Measurements from ENCODE around the gene ARSJ.

Gene ARSJ

DNA sequence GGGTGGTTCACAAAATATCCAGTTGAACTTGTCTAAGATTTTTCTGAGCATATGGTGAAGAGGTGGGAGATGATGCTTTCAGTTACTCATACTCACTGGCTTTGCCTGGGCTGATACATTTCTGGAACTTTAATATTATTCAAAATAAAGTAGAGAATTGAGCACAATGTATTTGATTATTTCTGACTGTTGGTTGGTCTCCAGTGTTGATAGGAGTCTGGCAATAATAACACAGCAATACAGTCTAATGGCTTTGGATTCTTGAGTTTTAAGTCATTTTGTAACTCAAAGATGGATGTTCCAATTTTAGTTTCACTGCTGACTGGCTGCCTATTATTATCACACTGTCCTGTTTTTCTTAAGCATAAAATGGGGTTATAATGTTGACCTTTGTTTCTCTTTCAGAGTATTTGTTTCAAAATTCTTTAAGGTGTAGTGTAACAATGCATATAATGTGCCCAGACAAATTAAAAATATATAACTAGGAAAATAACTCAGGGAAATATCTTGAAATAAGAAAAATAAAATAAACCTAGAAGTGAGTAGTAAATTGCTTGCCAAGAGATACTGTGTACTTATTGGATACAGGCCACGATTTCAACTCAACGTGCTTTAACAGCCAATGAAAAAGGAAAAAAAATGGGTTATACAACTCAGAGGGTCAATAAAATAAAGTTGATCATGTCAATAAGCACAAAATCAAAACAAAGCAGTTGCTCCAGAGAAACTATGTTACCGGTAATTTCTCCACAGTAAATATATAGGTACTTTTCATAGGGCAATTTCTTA is 99.0 kb downstream of the ARSJ start:
- Mint-ChIP-seq H3K4me1 (peaks cover 4% of the 10 kb centered on the region), H3K9me3 (no peaks in the 10 kb centered on the region), H3K27ac (no peak overlapping the region), H3K36me3 (ENCODE audit: low read depth) (peaks cover 3% of the 10 kb centered on the region), H3K27me3 (no peaks in the 10 kb centered on the region), H3K4me3 (no peak overlapping the region)
- ATAC-seq (no peak), DNase-seq (no peak)

DNA sequence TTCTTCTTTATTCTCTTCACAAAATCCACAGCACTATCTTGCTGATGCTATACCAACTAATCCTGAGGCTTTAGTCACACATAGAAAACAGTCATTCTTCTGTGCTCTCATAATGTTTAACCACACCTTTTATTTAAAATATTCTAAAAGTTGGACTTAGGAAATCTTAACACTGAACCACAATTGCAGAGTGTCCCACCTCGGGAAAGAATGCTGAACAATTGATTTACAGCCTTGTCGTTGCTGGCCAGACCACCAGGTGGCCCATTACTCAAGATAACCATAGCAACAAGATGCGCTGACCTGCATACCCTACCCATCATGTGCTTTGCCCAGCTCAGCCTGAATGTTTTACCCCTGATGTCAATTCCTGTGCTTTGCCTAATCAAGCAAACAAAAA is 100.8 kb downstream of the ARSJ start:
- H3K27me3 Mint-ChIP-seq: no peaks in the 10 kb centered on the region
- H3K4me3 Mint-ChIP-seq: no peak overlapping the region
- no peaks in the 10 kb centered on the region for H3K9me3 Mint-ChIP-seq
- no peak overlapping the region for H3K27ac Mint-ChIP-seq
- peaks cover 6% of the 10 kb centered on the region for H3K4me1 Mint-ChIP-seq
- no peak for DNase-seq
- H3K36me3 Mint-ChIP-seq (ENCODE audit: low read depth): no peaks in the 10 kb centered on the region
- peak; percentile 28 for ATAC-seq

DNA sequence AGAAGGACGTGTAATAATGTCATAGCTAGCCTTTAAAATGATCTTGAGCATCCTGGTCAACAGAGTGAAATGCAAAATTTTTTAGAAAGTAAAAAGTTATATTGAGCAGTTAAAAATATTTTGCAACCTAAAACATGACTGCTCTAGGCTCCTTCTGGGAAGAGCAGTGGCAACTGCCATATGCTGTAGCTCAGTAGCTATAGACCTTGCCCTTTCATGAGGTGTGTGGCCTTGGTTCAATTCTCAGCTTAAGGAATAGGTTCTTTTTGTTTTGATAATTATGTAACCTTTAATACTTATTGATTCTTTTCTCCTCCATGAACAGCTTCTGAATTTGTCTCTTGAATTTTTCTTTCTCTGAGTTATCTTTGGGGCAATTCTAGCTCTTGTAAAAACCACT is 105.0 kb downstream of the ARSJ start:
- H3K4me3 Mint-ChIP-seq: no peak overlapping the region
- no peak for ATAC-seq

DNA sequence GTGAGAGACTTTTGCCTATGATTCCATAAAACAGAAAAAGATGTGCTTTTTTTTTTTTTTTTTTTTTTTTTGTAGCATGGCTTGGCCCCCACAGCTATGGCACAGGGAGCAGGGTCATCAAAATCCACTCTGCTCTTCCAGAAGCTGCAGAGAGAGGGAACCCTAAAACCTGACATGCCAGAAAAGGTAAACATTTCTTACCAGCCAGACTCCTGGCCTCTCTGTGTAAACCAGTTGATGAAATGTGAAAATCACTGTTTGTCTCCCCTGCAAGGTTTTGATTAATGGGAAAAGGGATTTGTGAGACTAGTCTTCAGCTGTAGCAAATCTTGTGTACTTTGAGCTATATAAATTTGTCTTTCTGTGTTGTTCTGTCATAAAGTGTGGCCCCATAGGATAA is 105.9 kb downstream of the ARSJ start:
- ATAC-seq (no peak), DNase-seq (no peak)
- peaks cover 11% of the 10 kb centered on the region for H3K9me3 Mint-ChIP-seq
- H3K36me3 Mint-ChIP-seq (ENCODE audit: low read depth): peaks cover 10% of the 10 kb centered on the region
- H3K27ac Mint-ChIP-seq: no peak overlapping the region
- H3K27me3 Mint-ChIP-seq: peaks cover 2% of the 10 kb centered on the region
- H3K4me1 Mint-ChIP-seq: peaks cover 28% of the 10 kb centered on the region
- no peak overlapping the region for H3K4me3 Mint-ChIP-seq

More for the DNA sequence above, 105.0 kb downstream of the ARSJ start:
- H3K27ac Mint-ChIP-seq: no peak overlapping the region
- DNase-seq: no peak
- peaks cover 2% of the 10 kb centered on the region for H3K27me3 Mint-ChIP-seq
- H3K9me3 Mint-ChIP-seq: peaks cover 6% of the 10 kb centered on the region
- peaks cover 8% of the 10 kb centered on the region for H3K36me3 Mint-ChIP-seq (ENCODE audit: low read depth)
- peaks cover 23% of the 10 kb centered on the region for H3K4me1 Mint-ChIP-seq

DNA sequence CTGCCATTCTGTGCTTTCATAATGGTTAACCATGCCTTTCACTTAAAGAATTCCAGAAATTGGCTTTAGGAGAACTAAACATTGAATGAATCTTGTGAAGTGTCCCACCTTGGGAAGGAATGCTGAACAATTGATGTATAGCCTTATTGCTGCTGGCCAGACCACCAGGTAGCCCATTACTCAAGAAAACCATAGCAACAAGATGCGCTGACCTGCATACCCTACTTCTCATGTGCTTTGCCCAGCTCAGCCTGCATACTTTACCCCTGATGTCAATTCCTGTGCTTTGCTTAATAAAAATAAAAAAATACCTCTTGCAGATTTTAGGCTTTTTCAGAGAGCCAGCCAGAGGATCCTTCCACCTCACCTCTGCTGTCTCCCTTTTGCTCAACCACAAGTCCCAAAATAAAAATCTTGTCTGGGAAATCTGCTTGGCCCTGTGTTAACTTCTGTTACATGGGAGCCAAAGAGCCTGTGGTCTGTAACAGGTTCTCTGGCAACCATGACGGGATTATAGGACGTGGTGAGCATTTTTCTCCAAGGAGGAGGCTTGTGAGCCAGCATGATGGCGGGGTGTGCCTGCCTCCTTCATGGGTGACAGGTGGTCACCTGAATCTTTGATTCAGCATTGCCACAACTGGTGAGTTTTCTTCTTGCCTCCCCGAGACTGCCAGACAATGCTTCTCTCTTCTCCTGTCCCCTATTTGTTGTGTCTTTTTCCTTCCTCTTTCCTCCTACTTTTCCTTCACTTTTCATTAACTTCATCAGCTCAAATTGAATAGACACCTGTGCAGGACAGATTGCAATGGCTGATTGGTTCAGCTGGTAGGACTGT is 106.8 kb downstream of the ARSJ start:
- Mint-ChIP-seq H3K36me3 (ENCODE audit: low read depth) (peaks cover 10% of the 10 kb centered on the region), H3K4me3 (no peak overlapping the region), H3K27me3 (peaks cover 2% of the 10 kb centered on the region), H3K9me3 (peaks cover 12% of the 10 kb centered on the region), H3K4me1 (peaks cover 28% of the 10 kb centered on the region), H3K27ac (no peak overlapping the region)
- ATAC-seq: no peak
- no peak for DNase-seq

DNA sequence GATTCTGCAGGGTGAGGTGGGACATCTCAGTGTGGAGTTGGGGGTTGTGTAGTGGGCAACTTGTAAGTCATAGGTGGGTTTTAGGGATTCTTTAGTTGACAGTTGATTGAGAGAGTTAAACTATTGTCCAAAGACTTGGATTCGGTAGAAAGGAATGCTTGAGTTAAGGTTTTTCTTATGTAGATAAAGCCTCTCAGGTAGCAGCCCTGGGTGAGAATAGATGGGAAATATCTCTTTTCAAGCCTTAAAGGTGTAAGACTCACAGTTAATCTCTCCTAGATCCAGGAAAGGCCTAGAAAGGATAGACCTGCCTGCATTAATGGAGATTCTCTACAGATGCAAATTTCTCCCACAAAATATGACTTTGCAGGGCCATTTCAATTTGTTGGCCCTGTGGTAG is 108.4 kb downstream of the ARSJ start:
- DNase-seq (no peak), ATAC-seq (no peak)
- peaks cover 28% of the 10 kb centered on the region for H3K4me1 Mint-ChIP-seq
- H3K27ac Mint-ChIP-seq: no peak overlapping the region
- peaks cover 2% of the 10 kb centered on the region for H3K27me3 Mint-ChIP-seq
- no peak overlapping the region for H3K4me3 Mint-ChIP-seq
- peaks cover 10% of the 10 kb centered on the region for H3K36me3 Mint-ChIP-seq (ENCODE audit: low read depth)
- H3K9me3 Mint-ChIP-seq: peaks cover 12% of the 10 kb centered on the region

DNA sequence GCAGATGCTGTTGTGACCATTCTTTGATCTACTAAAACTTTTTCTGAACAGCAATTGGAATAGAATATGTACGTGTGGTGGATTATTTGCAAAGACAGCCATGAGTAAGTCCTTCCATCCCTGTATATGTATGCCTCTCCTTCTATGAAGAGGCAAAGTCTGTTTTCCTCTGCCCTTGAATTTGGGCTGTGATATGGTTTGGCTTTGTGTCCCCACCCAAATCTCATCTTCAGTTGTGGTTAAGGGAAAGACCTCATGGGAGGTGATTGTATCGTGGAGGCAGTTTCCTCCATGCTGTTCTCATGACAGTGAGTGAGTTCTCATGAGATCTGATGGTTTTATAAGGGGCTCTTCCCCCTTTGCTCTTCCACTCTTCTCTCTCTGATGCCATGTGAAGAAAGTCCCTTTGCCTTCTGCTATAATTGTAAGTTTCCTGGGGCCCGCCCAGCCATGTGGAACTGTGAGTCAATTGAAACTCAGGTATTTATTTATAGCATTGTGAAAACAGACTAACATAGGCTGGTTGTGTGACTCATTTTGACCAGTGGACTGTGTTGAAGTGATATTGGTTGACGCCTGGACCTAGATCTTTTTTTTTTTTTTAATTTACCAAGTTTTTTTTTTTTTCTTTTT is 109.6 kb downstream of the ARSJ start:
- Mint-ChIP-seq H3K36me3 (ENCODE audit: low read depth) (peaks cover 10% of the 10 kb centered on the region), H3K9me3 (peaks cover 12% of the 10 kb centered on the region), H3K27me3 (peaks cover 2% of the 10 kb centered on the region), H3K4me3 (peak overlapping the region; percentile 2), H3K27ac (peak overlapping the region; percentile 92), H3K4me1 (peaks cover 28% of the 10 kb centered on the region)
- peak; percentile 95 for ATAC-seq
- peak; percentile 58 for DNase-seq

DNA sequence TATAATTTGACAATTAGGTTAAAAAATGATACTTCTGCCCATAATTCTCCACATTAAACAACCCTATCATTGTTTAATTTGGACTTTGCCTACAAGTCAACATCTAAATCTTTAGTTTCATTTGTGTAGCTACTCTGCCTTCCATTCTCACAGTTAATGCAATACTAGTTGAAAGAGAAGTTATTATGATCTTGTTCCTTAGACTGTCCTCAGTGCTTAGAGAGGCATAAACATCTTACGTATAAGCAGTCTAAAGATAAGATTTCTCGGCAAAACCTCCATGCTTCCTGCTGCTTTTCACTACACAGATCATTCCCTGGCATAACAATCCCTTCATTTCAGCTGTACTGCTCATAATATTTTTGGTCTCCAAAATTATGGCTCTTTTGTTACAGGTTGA is 112.8 kb downstream of the ARSJ start:
- H3K4me1 Mint-ChIP-seq: peaks cover 20% of the 10 kb centered on the region
- no peak overlapping the region for H3K4me3 Mint-ChIP-seq
- ATAC-seq: no peak
- peaks cover 10% of the 10 kb centered on the region for H3K36me3 Mint-ChIP-seq (ENCODE audit: low read depth)
- H3K27me3 Mint-ChIP-seq: no peaks in the 10 kb centered on the region
- H3K9me3 Mint-ChIP-seq: peaks cover 12% of the 10 kb centered on the region
- no peak for DNase-seq
- no peak overlapping the region for H3K27ac Mint-ChIP-seq

DNA sequence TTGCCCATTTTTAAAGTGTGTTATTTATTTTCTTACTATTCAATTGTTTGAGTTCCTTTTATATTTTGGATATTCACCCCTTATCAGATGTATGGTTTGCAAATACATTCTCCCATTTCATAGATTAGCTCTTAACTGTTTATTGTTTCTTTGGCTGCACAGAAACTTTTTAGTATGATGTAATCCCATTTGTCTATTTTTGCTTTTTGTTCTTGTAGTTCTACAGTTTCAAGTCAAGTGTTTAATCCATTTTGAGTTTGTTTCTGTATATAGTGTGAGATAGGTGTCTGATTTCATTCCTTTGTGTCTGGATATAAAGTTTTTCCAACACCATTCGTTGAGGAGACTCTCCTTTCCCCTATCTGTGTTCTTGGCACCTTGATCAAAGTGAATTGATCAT is 120.5 kb downstream of the ARSJ start:
- Mint-ChIP-seq H3K9me3 (no peaks in the 10 kb centered on the region), H3K27me3 (no peaks in the 10 kb centered on the region), H3K4me1 (no peaks in the 10 kb centered on the region), H3K4me3 (no peak overlapping the region), H3K27ac (no peak overlapping the region), H3K36me3 (ENCODE audit: low read depth) (no peaks in the 10 kb centered on the region)
- no peak for ATAC-seq
- DNase-seq: no peak

DNA sequence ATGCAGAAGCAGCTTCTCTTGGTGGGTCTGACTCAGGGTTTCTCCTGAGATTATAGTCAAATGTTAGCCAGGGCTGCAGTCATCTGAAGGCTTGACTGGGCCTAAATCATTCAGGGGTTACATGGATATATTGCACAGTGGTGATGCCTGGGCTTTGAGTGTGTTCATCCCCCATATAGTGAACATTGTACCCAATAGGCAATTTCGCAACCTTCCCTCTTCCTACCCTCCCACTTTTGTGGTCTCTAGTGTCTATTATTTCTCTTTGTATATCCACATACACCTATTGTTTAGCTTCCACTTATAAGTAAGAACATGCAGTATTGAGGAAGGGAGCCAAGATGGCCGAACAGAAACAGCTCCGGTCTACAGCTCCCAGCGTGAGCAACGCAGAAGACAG is 127.6 kb downstream of the ARSJ start:
- Mint-ChIP-seq H3K27ac (no peak overlapping the region), H3K27me3 (no peaks in the 10 kb centered on the region), H3K4me1 (no peaks in the 10 kb centered on the region), H3K36me3 (ENCODE audit: low read depth) (no peaks in the 10 kb centered on the region), H3K4me3 (no peak overlapping the region), H3K9me3 (no peaks in the 10 kb centered on the region)
- DNase-seq: no peak
- no peak for ATAC-seq
